Measurements from ENCODE around the gene VARS2. TPM values are rescaled to one million over a fixed set of nuclear protein-coding genes. Genes with fewer than 3 reads are reported as not detected.
A peak's percentile ranks its signal among the peaks of the same experiment; 100 is the strongest.

The VARS2 gene
- polyA plus RNA-seq, 12 donors: 18.7 to 36.7 (median 25.7) TPM; not detected in 1

DNA sequence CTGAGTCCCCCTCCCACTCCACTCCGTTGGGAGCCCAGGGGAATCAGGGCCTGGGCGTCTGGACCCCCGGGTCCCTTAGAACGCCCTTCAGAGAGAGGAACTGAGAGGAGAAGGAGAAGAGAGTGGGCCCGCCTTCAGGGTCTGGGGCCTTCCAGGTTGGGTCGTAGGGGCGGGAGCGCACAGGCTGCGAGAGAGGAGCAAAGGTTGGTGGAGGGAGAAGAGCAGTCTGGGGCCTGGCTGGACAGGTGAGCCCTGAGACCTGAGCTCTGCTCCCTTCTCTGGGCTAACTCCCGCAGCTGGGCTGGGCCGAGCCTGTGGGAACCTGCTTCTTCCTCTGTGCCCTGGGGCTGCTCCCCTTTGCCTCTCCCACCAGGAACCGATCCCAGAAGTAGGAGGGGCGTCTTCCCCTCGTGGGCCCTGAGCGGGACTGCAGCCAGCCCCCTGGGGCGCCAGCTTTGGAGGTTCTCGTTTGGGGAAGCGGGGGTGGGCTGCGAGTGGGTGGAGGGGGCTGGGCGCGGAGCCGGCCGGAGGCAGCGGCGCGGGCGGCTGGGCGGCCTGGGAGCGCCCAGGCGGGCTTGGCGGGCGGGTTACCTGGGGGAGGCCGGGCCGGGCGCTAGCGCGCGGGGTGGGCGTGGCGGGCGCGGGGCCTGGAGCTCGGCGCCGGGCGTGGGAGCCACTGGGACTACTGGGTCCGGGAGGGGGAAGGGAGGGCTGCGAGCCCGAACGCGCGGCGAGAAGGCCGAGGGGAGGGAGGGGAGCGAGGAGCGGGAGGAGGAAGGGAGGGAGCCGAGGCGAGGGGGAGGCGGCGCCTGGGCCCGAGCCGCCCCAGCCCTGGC, 30.1 kb upstream of the VARS2 start, which contains the start of gene DDR1:
Gene DDR1, plus strand, starts transcription at position 835 of the 836 bp plus-strand sequence. CDS start 4,211 bp downstream, outside the sequence.
- peak; percentile 86 for DNase-seq

DNA sequence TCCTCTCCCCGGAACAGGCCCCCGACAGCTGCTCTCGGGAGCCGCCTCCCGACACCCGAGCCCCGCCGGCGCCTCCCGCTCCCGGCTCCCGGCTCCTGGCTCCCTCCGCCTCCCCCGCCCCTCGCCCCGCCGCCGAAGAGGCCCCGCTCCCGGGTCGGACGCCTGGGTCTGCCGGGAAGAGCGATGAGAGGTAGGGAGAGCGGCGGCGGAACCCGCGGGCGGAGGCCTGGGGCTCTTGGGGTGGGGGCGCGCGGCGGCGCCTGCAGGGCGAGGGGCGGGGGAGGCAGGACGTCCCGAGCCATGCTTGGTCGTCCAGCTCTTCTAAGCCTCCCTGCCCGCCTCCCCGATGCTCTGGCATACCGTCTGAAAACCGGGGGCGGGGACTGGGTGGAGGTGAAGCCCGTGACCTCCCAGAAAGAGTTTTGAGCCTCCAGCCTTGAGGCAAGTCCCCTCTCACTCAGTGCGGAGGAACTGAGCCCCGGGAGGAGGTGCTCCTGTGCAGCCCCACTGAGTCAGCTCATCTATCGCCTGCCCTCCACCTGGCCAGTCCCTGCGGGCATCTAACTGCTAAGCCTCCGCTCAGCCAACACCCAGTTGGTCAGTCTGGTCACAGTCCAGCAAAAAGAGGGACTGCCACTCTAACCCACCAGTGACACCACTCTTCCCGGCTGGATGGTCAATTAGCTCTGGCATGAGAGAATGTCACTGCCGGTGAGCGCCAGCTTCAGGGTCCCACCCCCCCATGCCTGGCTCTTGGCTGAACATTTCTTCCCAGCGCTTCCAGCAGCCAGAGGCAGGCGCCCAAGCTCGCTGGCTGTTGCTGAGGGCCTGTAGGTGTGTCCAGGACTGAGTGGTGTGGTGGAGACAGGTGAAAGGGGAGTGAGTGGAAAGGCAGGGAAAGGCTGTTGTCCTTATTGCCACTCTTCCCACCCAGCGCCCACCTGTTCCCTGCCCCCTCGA, 29.2 kb upstream of the VARS2 start:
- DNase-seq: peak; percentile 42

DNA sequence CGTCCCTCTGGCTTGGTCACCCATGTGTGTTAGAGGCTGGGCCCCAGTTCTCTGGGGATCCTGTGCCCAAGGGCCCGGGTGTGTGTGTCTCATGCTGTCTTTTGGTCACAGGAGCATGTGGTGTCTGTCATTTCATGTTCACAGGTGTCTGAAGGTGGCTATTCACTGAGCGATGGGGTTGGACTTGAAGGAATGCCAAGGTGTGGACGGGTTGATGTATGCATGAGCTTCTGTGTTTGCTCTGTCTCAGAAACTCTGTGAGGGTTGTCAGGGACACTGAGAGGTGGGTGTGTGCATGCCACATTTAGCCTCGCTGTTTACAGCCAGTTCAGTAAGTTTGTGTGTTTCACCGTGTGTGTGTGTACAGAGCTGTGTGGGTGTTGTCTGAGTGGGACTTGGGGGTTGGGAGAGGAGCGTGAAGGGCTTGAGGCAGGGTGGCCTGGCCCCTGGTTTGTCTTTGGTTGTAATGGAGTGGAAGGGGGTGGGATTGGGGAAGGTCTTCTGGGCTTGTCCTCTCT, 28.5 kb upstream of the VARS2 start:
- DNase-seq: peak; percentile 26

DNA sequence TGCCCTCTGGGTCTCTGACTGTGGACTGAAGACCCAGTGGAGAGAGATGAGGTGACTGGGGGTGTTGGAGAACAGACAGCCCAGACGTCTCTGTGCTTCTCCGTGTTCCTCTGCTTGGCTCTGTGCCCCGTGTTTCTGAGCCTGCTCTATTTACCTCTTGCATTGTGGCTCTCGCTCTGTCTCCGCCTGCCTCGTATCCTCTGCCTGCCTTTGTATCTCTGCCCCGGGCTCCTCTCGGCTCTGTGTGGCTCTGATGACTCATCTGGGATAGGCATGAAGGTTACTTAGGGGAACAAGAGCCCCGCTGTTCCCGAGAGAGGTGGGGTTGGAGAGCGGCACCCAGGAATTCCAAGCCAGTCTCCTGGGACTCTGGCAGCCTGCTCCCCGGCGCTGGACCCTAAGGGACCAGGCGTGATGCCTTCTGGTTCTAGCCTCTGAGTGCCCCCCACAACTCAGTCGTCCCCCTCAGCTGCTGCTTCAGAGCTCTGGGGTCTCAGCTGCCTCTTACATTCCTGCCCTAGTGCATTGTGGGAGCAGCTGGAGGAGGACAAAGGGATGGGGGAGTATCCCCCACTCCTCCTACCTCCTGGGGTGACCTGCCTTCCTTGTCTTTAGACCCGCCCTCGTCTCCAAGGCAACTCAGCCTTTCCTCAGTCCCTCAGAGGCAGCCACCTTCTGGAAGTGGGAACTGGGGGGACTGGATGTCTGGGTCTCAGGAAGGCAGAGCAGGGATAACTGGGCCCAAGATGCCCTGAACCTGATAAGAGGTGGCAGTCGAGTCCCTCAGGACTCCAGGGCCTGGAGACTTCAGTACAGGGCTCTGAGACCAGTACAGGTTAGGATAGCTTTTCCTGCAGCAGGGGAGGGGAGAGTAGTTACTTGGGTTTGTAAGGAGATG, 27.8 kb upstream of the VARS2 start:
- DNase-seq: peak; percentile 41

DNA sequence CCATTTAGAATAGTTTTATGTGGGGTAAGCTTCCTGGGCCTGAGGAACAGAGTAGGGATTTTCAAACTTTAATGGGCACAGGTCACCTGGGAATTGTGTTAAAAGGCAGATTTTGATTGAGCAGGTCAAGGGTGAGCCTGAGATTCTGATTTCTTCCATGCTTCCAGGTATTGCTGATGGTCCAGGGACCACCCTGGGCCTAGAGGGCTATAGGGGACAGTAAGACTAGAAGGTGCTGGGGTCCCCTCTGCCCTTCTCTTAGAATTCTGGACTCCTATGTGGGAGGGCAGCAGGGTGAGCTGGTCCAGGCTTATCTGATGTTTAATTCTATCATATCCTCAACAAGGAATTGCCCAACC, 27.2 kb upstream of the VARS2 start:
- no peak for DNase-seq

DNA sequence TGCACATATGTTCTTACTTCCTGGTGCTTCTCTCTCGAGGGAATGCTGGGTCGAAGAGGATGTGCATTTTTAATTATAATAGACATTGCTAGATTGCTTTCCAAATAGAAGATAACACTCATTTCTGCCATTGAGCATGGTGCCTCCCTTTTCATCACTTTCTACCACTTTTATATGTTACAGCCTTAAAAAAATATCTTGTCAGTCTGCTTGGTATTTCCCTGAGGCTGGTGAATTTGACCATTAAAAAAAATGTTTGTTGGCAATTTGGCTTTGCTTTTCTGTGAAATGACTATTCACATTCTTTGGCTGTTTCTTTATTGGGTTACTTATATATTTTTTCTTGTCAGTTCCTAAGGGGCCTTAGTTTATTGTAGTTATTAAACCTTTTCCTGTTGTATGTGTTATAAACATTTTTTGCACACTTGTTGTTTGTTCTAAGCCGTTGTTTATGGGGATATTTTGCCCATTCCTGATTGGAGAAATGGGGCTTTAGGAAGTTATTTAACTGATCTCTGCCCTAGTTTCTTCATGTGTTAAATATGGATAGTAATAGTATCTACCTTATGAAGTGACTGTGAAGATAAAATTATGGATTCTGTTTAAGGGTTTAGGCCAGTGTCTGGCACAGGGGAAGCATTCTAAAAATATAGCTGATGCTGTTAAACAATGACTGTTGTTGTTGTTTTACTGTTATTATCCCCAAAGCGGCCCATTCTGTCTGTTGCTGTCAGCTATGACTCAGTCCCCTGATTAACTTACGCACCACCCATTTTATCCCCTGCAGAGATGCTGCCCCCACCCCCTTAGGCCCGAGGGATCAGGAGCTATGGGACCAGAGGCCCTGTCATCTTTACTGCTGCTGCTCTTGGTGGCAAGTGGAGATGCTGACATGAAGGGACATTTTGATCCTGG, 25.9 kb upstream of the VARS2 start:
- DNase-seq: no peak

DNA sequence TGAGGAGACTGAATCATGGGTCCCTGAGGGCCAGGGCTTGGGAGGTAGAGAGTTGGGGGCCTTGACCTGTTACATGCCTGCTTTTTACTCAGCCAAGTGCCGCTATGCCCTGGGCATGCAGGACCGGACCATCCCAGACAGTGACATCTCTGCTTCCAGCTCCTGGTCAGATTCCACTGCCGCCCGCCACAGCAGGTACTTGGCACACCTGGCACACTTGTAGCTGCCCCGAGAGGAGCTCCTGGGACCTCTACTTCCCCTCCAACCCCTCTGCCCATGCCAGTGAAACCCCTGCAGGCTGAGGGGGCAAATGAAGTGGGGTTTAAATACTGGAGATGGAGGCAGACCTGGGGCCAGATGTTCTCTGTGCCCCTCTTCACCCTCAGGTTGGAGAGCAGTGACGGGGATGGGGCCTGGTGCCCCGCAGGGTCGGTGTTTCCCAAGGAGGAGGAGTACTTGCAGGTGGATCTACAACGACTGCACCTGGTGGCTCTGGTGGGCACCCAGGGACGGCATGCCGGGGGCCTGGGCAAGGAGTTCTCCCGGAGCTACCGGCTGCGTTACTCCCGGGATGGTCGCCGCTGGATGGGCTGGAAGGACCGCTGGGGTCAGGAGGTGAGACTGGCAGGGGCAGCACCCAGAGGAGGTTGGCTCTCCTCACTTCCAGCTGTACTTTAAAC, 25.1 kb upstream of the VARS2 start:
- no peak for DNase-seq

DNA sequence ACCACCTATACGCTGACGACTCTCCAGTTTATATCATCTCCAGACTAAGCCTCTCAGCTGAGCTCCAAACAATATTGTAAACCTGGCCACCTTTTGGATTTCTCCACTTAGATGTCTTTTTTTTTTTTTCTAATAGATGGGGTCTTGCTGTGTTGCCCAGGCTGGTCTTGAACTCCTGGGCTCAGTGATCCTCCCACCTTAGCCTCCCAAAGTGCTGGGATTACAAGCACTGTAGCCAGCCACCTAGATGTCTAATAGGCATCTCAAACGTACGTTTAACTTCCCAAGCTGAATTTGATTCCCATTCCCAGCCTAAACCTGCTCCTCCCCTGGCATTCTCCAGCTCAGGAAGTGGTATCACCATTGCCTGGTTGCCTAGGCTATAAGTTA, 24.5 kb upstream of the VARS2 start:
- no peak for DNase-seq

DNA sequence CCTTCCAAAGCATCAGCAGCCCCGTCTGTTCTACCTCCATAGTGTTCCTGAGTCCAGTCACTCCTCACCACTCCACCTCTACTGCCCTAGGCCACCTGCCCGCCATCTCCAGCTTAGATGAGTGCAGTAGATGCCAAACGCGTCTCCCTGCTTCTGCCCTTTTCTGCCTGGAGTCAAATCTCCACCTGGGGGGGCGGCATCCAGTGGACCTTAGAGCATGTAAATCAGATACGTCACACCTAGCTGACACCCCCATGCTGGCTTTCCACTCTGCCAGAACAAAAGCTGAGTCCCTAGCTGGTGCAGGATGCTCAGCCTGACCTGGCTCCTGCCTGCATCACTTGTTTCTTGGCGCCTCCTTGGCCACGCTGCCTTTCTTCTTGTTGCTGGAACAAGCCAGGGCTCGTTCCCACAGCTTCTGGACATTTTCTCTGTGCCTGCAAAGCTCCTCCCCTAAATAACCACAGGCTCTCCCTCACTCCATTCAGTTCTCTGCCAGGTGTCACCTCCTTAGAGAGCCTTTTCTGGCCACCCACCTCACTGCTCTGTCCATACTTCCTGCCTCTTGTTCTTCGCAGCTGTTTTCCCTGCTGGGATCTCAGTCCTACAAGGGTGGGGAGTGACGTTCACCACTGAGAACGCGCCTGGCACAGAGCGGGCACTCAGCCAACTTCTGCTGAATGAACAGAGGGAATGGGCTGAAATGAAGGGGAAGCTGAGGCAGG, 24.0 kb upstream of the VARS2 start:
- no peak for DNase-seq

DNA sequence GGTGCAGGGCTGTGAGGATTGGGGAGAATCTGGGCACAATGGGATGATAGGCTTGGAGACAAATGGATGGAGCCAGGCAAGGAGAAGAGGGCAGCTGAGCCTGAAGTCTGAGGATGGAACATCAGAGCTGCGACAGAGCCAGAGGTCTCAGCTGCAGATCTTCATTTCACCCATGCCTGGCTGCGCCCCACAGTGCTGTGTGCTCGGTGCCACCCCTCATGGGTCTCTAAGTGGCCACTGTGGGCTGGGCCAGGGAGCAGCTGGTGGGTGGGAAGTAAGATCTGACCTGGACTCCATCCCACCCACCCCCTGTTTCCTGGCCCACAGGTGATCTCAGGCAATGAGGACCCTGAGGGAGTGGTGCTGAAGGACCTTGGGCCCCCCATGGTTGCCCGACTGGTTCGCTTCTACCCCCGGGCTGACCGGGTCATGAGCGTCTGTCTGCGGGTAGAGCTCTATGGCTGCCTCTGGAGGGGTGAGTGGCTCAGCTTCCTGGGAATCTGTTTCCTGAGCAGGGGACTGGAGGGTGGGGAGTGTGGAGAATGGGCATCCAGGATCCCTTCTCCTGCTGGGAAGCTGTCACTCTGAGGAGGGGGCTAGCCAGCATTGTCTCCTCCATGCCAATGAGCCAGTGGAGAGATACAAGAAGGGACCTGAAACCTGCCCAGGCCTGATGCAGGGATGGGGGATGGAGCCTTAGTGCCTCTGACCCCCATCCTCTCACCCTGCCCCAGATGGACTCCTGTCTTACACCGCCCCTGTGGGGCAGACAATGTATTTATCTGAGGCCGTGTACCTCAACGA, 23.2 kb upstream of the VARS2 start:
- DNase-seq: no peak

DNA sequence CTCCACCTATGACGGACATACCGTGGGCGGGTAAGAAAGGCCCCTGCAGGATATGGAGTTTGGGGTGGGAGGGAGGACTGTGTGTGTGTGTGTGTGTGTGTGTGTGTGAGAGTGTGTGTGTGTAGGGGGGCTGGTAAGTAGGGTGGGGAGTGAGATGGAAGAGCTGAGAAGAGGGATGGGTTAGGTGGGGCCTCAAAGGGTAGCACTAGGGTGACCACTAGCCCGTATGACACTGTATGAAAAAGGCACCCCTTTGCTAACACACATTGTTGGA, 22.7 kb upstream of the VARS2 start:
- DNase-seq: no peak

DNA sequence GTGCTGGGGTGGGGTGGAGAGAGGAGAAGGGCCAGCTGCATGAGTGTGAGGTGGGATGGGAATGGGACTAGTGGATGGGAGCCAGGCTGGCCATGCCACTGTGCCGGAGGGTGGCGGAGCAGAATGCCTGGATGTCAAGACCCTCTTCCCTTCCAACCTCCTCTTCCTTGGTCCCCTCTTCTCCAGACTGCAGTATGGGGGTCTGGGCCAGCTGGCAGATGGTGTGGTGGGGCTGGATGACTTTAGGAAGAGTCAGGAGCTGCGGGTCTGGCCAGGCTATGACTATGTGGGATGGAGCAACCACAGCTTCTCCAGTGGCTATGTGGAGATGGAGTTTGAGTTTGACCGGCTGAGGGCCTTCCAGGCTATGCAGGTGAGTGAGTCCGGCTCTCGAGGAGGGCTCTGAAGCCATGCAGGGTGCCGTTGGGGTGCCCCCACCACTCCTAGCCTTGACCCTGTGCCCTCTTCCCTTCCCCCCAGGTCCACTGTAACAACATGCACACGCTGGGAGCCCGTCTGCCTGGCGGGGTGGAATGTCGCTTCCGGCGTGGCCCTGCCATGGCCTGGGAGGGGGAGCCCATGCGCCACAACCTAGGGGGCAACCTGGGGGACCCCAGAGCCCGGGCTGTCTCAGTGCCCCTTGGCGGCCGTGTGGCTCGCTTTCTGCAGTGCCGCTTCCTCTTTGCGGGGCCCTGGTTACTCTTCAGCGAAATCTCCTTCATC, 22.1 kb upstream of the VARS2 start:
- DNase-seq: no peak

DNA sequence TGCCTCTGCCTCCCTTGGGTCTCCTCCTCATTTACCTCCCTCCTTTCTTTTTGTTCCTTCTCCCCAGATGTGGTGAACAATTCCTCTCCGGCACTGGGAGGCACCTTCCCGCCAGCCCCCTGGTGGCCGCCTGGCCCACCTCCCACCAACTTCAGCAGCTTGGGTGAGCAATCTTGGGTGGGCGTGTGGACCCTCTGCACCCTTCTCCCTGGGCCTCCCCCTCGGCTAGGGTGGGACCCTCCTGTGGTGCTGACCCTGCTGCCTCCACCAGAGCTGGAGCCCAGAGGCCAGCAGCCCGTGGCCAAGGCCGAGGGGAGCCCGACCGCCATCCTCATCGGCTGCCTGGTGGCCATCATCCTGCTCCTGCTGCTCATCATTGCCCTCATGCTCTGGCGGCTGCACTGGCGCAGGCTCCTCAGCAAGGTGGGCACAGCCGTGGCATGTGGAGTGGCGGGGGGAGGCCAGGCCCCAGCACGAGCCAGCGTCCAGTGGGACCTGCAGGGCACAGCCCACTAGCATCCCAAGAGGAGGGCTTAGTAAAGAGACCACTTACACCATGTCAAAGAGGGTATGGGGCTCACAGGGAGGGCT, 20.9 kb upstream of the VARS2 start:
- DNase-seq: no peak

DNA sequence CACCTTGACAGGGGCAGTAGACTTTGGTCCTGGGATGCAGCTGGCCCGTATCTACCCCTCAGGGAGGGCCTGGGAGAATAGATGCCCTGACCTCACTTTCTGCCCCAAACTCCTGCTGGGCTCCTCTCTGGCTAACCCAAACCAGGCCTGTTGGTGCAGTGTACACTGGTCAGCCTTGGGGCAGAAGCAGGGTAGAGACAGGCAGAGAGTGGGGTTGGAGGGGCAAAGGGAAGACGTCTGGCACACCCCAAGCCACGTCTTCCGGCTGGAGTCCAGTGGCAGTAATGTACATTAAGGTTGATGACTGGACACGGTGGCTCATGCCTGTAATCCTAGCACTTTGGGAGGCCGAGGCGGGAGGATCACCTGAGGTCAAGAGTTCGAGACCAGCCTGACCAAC, 20.4 kb upstream of the VARS2 start:
- DNase-seq: no peak

DNA sequence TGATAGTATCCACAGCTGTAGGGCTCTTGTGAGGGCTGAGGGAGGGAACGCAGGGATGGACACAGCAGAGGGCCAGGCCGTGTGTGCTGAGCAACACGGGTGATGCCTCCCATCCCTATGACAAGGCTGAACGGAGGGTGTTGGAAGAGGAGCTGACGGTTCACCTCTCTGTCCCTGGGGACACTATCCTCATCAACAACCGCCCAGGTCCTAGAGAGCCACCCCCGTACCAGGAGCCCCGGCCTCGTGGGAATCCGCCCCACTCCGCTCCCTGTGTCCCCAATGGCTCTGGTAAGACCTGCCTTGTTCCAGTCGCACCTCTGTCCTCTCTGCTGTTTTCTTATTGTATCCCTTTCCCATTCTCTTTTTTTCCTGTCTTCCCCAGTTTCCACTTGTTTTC, 19.7 kb upstream of the VARS2 start:
- no peak for DNase-seq

DNA sequence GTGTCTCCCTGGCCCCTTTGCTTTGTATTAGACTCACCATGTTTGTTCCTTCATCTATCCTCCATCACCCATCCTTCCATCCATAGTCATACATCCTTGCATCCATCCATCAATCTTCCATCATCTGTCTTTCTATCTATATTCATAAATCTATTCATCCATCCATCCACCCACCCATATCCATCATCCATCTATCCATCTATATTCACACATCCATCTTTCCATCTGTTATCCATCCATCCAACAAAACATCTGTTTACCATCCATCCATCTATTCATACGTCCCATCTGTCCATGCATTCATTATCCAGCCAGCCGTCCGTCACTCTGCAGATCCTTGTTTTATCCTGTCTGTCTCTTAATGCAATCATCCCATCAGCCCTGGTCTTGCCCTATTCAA, 19.1 kb upstream of the VARS2 start:
- no peak for DNase-seq

DNA sequence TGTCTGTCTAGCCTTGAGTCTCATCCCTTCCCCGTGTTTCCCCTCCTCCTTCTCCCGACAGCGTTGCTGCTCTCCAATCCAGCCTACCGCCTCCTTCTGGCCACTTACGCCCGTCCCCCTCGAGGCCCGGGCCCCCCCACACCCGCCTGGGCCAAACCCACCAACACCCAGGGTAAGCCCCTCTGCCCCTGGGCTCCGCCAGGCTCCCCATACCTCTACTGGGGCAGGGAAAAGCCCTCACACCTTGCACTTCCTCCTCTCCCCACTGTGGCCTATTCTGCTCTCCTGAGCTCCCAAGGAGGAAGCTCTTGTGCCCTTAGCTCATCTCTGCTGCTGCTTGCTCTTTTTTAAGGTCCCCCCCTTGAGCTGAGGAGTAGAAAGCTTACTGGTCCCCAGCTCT, 18.7 kb upstream of the VARS2 start:
- DNase-seq: no peak
